Measurements from ENCODE around the gene ACVR1. TPM values are rescaled to one million over a fixed set of nuclear protein-coding genes. Genes with fewer than 3 reads are reported as not detected.
"Not testable (repeated sequence)": the region's sequence is repeated elsewhere in the genome, so short reads cannot be mapped to it uniquely, and the experiment has no call there.

Gene ACVR1
- total RNA-seq, 1 donor from 2014 or later: 14.7 TPM

- FAIRE-seq (no peak), DNase-seq (ENCODE audit: low spot score in 2 of 2) (no peak)
Observed at GRCh38 chr2:157894694-157895435, 18.7 kb upstream of the ACVR1 start.

DNA sequence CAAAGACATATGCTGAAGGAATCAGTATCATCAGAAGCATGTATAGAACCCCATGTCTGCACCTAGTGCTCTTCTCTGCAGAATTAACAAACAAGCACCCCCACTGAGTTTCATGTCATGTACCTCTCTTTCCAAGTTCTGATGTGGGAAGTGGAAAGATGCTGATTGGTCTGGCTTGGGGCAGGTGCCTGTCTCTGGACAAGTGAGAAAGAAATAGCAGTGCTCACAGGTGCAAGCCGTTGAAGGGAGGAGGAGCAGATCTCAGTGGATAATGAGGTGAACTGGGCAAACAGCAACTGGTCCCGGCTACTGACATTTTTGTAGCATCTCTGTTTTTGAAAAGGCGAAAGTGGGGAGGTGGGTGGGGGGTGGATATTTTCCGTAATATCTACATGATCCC lies 17.5 kb upstream of the ACVR1 start:
- FAIRE-seq (no peak), DNase-seq (ENCODE audit: low spot score in 2 of 2) (no peak)

DNA sequence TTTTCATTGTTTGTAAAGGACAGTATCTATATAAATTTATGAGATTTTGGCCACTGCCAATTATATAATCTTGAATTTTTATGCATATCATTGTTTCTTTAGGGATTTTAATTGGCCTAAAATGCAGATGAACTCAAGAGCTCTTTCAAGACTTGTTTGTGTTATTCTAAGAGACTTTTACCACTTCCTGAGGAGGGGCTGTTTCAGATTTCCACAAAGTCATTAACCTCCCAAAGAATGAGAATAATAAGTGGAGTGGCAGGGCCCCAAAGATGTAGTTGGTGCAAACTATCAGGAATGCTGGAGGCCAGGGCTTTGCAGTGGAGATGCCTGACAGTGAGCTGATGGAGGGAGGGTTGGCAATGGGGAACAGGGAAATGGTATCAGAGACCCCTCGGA lies 15.5 kb upstream of the ACVR1 start:
- DNase-seq (ENCODE audit: low spot score in 2 of 2): no peak
- FAIRE-seq: no peak

DNA sequence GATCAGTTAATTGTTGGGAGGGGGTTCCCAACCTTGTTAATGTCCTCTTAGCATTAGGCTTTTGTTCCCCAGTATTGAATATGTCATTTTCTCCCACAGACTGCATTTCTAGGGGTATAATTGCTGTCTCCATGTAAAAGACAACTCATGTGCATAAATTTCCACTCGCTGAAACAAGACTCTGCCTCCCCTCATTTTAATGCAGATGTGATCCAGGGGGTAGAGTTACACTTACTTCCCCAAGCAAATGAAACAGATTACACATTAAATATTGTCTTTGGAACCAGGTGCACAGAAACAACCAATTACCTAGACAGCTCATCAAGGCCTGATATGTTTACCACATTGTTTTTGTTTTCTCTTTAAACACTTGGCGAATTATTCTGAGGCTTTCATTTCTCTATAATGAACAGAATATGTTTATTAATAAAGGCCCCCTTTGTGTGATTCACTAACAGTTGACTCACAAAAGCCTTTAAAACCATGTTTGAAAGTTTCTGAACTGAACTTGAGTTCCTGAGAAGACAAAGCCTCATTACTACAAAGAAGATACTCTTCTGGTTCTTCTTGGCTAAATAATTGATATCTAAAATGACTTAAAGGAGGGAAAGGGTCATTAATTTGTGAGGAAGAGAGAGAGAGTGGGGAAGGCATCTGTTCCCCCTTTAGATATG lies 15.0 kb upstream of the ACVR1 start:
- DNase-seq (ENCODE audit: low spot score in 2 of 2) (no peak), FAIRE-seq (no peak)

DNA sequence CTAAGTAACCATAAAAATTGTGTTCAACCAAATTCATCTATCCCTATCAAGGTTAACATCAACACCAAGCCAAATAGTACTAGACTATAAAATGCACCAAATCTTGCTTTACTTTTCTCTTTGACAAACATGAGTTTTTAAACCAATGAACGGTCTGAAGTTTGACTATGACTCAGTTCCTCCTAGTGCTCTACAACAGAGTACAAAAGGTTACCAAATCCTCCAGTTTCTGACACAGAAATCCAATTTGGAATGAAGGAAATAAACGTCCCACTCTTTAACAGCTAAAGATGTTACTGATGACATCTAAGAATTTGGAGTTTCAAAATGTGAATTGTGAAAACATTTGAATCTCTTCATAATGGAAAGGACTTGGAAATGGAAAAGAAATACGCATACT lies 11.8 kb upstream of the ACVR1 start:
- FAIRE-seq (no peak), DNase-seq (ENCODE audit: low spot score in 2 of 2) (no peak)

DNA sequence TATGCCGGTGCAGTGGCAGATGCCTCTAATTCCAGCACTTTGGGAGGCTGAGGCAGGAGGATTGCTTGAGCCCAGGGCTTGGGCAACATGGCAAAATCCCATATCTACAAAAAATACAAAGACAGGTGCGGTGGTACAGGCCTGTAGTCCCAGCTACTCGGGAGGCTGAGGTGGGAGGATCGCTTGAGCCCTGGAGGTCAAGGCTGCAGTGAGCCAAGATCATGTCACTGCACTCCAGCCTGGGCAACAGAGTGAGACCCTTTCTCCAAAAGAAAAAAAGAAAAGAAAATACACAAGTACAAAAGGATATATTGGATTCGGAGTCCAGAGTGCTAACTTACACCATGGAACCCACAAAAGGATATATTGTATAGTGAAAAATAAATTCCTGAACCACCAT lies 8.4 kb upstream of the ACVR1 start:
- not testable (repeated sequence) for FAIRE-seq; DNase-seq (ENCODE audit: low spot score in 2 of 2)

DNA sequence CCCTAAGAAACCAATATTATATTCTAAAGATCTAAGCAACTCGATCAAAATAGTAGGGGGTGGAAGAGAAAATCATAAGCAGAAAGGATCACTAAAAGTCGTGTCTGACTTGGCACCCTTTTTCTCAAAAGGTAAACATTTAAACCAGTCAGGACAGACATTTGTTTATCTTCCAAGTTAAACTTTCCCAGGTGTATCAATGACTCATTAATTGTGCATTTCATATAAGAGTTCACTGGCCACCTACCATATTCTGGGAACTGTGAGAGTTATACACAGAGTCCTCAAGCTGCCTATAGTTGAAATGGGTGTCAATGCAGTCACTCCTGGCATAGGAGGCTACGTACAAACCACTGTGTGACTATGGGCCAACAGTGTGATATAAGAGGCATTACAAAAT lies 4.8 kb upstream of the ACVR1 start:
- no peak for DNase-seq (ENCODE audit: low spot score in 2 of 2)
- FAIRE-seq: no peak

DNA sequence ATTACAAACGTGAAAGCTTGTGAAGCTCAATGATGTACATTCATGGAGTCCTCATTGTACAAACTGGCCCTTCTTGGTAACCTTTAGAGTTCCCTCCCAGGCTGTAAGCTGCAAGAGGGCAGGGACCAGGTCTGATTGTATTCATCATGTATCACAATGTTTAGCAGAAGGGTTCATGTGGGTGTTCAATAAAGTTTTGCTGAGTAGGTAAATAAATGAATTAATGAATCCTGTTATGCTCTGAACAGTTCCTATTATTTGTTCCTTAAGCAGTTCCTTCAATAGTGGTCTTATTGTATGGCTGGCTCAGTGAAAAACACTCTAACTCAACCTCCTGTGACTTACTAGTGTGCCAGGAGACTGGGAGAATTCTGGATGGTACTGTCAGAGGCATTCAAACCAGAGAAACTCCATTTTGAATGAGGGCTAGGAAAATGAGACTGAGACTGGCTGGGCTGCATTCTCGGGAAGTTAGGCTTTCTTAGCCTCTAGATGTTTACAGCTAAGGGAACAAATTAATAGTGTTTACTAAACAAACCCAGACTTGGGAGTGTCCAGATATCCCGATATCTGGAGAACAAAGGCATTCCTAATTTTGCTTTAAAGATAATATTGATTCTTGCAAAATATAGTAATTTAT lies 1.8 kb upstream of the ACVR1 start:
- no peak for DNase-seq (ENCODE audit: low spot score in 2 of 2)
- FAIRE-seq: no peak

DNA sequence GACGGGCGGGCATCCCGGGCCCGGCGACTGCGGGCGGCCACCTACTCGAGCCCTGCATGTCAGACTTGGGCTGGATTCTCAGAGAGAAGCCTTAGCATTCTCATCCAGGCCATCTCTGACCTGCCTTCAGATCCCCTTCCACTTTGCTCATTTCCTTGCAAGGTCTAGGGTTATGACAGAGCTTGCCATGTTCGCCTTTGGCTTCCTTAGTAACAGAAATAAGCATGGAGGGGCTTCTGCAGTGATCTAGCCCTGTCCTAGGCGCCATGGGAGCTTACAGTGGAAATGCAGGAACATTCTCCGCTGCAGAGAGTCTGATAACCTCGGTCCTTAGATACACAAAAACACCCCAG lies 632 bp upstream of the ACVR1 start:
- no peak for FAIRE-seq
- DNase-seq (ENCODE audit: low spot score in 2 of 2): no peak

DNA sequence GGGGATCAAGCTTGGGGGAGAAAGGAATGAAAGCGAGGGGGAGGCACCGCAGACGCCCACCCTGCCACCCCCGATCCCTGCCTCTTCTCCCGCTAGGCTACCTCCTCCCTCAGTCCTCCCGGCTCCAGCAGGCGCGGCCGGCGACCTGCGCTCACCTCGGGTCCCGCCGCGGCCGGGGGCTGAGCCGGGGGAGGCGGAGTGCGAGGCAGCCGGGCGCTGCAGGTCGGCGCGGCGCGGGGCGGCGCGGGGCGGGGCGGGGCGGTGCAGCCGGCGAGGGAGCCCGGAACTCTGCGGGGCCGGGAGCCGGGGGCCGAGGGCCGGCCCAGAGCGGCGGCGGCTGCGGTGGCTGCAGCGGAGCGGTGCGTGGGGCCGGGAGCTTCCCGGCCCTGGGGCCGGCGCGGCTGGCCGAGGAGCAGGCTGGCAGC lies 477 bp downstream of the ACVR1 start:
- FAIRE-seq (no peak), DNase-seq (ENCODE audit: low spot score in 2 of 2) (no peak)

- FAIRE-seq (no peak), DNase-seq (ENCODE audit: low spot score in 2 of 2) (no peak)
Observed at GRCh38 chr2:157874997-157875640, 1.0 kb downstream of the ACVR1 start.

DNA sequence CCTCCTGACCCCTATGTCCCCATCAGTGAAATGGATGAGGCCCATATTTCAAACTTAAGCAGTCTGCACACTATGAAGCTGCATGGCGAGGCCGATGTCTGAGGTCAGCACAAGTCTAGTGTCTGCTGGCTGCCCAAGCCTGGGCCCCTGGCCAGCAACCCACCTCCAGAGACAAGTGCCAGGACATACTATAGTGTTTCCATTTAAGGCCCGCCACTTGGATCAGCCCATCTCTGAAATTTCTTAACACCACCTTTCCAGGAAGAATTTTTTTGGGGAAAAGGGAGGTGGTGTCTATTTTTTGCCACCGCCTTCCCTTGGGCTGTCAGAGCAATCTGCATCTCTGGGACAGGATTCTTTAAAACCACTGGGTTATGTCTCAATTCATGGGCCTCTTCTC lies 1.8 kb downstream of the ACVR1 start:
- DNase-seq (ENCODE audit: low spot score in 2 of 2): no peak
- no peak for FAIRE-seq

GRCh38 chr2:157872791-157873190 lies 3.3 kb downstream of the ACVR1 start:
- no peak for DNase-seq (ENCODE audit: low spot score in 2 of 2)
- no peak for FAIRE-seq

- no peak for DNase-seq (ENCODE audit: low spot score in 2 of 2)
- FAIRE-seq: no peak
Observed at GRCh38 chr2:157871415-157871814, 4.7 kb downstream of the ACVR1 start.

GRCh38 chr2:157868993-157869392 lies 7.1 kb downstream of the ACVR1 start:
- no peak for DNase-seq (ENCODE audit: low spot score in 2 of 2)
- FAIRE-seq: no peak

- no peak for DNase-seq (ENCODE audit: low spot score in 2 of 2)
- FAIRE-seq: no peak
Observed at GRCh38 chr2:157867703-157868102, 8.4 kb downstream of the ACVR1 start.

DNA sequence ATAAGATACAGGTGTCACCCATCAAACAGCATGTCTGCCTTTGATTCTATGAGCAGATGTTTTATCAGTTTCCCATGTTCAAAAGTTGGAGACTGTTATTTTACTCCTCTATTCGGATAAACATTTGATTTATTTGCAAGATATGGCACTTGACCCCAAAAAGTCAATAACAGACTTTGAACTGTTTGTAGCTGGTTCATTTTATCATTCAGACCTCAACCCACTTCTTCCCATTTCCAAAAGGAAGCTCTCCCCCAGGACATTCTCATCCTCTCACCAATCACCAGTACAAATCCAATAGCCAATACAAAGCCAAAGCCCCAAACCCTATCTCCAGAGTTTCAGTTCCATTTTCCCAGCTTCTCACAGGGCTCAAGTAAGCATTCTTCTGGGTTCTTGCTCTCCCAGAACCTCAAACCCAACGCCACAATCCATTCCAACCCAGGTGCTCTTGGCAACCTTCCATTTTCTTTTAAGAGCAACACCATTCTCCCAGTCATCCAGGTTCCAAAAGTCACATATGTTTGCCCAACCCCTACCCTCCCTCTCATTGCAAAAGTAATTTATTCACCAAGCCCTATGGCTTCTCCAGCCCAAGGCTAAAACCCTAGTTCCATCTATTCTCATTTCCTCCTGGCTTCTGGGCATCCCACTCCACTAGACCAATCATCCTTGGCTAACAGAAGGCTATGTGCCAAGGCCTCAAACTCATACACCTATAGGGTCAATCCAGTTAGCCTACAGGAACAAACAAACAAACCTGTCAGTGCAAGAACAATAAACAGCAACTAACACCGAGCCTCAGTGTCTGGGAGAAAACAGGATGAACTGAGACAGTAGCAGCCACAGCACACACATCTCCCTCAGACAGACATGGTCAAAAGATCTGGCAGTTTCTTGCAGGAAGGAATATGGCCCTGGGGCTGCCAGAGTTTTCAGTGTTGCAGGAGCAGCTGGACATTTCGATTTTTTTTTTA lies 9.2 kb downstream of the ACVR1 start:
- DNase-seq (ENCODE audit: low spot score in 2 of 2) (no peak), FAIRE-seq (no peak)

DNA sequence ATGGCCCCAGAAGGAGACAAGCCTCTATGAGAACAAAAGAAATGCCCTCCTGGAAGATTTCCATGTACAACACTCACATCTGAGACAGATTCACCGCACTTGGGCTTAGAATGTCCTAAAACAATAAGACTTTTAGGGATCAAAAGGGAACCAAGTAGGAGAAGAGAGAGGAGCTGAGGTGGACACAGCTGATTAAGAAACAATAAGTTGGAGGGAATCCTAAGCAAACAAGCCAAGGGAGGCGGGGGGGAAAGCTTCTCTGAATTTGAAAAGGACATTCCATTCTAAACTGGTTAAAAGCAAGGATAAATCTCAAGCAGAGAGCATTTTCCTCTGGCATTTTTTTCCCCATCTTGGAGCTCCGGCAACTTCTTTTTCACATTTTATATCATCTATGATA lies 9.9 kb downstream of the ACVR1 start:
- DNase-seq (ENCODE audit: low spot score in 2 of 2) (no peak), FAIRE-seq (no peak)

DNA sequence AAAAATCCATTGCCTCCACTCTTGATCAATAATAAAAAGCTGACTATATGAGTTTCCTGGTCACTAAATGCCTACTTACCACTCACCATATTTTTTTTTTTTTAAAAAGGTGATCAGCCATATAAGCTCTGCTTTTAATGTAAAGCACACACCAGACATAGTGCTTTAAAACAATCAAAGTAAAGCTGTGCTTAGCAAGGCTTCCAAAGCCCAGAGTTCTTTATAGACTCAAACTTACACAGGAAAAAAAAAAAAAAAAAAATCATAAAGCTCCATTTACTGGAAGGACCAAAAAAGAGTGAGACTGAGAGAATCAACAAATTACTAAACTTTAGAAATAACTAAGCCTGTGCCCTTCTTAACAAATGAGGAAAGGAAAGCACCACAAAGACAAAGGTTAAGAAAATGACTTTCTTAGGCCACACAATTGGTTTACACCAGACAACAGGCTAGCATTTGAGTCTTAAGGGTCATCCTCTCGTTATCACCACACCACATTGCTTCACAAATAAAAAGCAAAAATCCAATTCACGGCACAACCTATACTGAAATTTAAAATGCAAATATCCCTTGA lies 11.2 kb downstream of the ACVR1 start:
- no peak for FAIRE-seq
- no peak for DNase-seq (ENCODE audit: low spot score in 2 of 2)

DNA sequence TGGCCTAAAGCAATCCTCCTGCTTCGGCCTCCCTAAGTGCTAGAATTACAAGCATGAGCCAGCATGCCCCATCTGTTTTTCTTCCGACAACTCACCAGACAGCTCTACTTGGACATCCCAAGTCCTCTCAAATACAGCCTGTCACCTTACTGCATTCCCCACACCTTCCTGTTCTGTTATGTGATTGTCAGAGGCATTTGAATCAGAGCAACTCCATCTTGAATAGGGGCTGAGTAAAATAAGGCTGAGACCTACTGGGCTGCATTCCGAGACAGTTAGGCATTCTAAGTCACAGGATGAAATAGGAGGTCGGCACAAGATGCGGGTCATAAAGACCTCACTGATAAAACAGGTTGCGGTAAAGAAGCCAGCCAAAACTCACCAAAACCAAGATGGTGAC lies 17.3 kb downstream of the ACVR1 start:
- FAIRE-seq: no peak
- DNase-seq (ENCODE audit: low spot score in 2 of 2): no peak

Measured in frontal cortex (tissue), 4 donors.